Measurements from ENCODE around the gene TTLL8.
A peak's percentile ranks its signal among the peaks of the same experiment; 100 is the strongest.

TTLL8 gene

GRCh38 chr22:50032109-50032871 is 25.8 kb downstream of the TTLL8 start:
- TF ChIP-seq REST (IDR thresholded peaks at IDR 0.05; ENCODE audit: insufficient read depth in 1 of 2, low read depth in 2 of 2, low read length in 2 of 2) (no peak), TAF1 (IDR thresholded peaks at IDR 0.05; ENCODE audit: borderline replicate concordance, insufficient read depth, low read length) (no peak), FOXP2 (optimal IDR thresholded peaks at IDR 0.05; ENCODE audit: borderline replicate concordance, extremely low read depth, extremely low read length, insufficient read depth) (no peak), SIN3A (IDR thresholded peaks at IDR 0.05; ENCODE audit: borderline replicate concordance, insufficient read depth, low read length) (no peak), POLR2AphosphoS5 (IDR thresholded peaks at IDR 0.05; ENCODE audit: low read depth, low read length) (no peak)

- TF ChIP-seq REST (IDR thresholded peaks at IDR 0.05; ENCODE audit: insufficient read depth in 1 of 2, low read depth in 2 of 2, low read length in 2 of 2): 0 out of 4 replicates have a peak, but pooled peaks of 1 of the 2 experiments have one; percentile 15
- TF ChIP-seq TAF1 (IDR thresholded peaks at IDR 0.05; ENCODE audit: borderline replicate concordance, insufficient read depth, low read length): no peak
- TF ChIP-seq POLR2AphosphoS5 (IDR thresholded peaks at IDR 0.05; ENCODE audit: low read depth, low read length): no peak
- no peak for TF ChIP-seq FOXP2 (optimal IDR thresholded peaks at IDR 0.05; ENCODE audit: borderline replicate concordance, extremely low read depth, extremely low read length, insufficient read depth)
These were observed 26.7 kb downstream of the TTLL8 start for GRCh38 chr22:50031189-50032091.

GRCh38 chr22:50030297-50031188 is 27.6 kb downstream of the TTLL8 start:
- no peak for TF ChIP-seq FOXP2 (optimal IDR thresholded peaks at IDR 0.05; ENCODE audit: borderline replicate concordance, extremely low read depth, extremely low read length, insufficient read depth)
- TF ChIP-seq REST (IDR thresholded peaks at IDR 0.05; ENCODE audit: insufficient read depth in 1 of 2, low read depth in 2 of 2, low read length in 2 of 2): no peak
- no peak for TF ChIP-seq SIN3A (IDR thresholded peaks at IDR 0.05; ENCODE audit: borderline replicate concordance, insufficient read depth, low read length)
- TF ChIP-seq POLR2AphosphoS5 (IDR thresholded peaks at IDR 0.05; ENCODE audit: low read depth, low read length): no peak
- TF ChIP-seq TAF1 (IDR thresholded peaks at IDR 0.05; ENCODE audit: borderline replicate concordance, insufficient read depth, low read length): no peak

GRCh38 chr22:50027639-50028537 is 30.2 kb downstream of the TTLL8 start:
- TF ChIP-seq POLR2AphosphoS5 (IDR thresholded peaks at IDR 0.05; ENCODE audit: low read depth, low read length) (no peak), FOXP2 (optimal IDR thresholded peaks at IDR 0.05; ENCODE audit: borderline replicate concordance, extremely low read depth, extremely low read length, insufficient read depth) (no peak), TAF1 (IDR thresholded peaks at IDR 0.05; ENCODE audit: borderline replicate concordance, insufficient read depth, low read length) (no peak), SIN3A (IDR thresholded peaks at IDR 0.05; ENCODE audit: borderline replicate concordance, insufficient read depth, low read length) (no peak), REST (IDR thresholded peaks at IDR 0.05; ENCODE audit: insufficient read depth in 1 of 2, low read depth in 2 of 2, low read length in 2 of 2) (no peak)

Measured in PFSK-1 (cell line).